ENCODE data around the gene FRMPD1.
A peak's percentile ranks its signal among the peaks of the same experiment; 100 is the strongest.
"Not testable (repeated sequence)": the region's sequence is repeated elsewhere in the genome, so short reads cannot be mapped to it uniquely, and the experiment has no call there.

Gene FRMPD1, protein sequence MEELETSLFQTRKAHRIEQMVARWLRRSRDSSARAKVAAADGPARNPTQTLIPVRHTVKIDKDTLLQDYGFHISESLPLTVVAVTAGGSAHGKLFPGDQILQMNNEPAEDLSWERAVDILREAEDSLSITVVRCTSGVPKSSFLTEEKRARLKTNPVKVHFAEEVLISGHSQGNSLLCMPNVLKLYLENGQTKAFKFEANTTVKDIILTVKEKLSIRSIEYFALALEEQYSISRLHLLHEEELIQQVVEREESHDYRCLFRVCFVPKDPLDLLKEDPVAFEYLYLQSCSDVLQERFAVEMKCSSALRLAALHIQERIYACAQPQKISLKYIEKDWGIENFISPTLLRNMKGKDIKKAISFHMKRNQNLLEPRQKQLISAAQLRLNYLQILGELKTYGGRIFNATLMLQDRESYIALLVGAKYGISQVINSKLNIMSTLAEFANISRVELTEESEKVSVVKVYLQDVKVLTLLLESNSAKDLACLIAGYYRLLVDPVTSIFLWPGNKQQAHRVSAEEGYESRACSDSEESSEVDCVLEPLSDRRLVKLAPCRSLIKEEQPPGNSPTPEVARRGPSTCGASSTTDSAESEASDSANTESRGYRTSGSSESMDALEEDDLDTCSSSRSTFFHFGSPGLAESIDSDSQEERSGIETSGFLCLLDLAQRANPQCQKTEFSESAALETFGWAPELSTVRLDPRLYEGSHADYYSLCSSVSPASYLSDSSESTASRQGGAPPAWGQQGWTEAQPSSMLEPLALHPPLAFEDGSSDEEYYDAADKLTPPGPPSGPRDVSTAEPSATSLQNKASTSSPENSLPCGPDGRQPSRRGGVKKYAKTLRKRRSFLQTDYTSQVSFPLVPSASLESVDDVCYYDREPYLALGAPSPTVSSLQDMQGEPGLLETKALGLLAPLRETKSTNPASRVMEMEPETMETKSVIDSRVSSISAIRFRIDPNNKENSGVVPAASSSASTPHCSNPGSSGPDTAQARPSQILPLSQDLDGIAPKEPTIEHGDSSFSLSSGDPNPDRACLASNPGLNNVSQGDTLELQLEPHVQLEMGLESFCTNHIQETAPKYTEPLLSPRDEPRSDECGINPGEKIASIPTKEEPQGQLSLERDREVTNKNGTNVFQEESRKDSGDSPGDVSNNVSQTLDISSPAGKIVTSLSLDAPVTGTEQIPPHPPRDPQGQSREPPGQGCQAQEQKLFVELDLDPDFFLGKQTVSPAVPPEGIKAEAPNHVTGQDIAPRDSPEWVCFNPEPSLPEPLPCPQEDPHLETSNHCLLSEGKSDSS (N-terminal part only)

GRCh38 chr9:37650873-37651768 lies at the start of gene FRMPD1:
Gene FRMPD1 (plus strand): TSS chr9:37650954. CDS start chr9:37692642, 41,688 bp downstream.
- DNase-seq: peak; percentile 80

GRCh38 chr9:37602061-37602460 lies 48.7 kb upstream of the FRMPD1 start:
- DNase-seq: not testable (repeated sequence)

GRCh38 chr9:37602817-37603216 lies 47.9 kb upstream of the FRMPD1 start:
- peak; percentile 93 for DNase-seq

DNA sequence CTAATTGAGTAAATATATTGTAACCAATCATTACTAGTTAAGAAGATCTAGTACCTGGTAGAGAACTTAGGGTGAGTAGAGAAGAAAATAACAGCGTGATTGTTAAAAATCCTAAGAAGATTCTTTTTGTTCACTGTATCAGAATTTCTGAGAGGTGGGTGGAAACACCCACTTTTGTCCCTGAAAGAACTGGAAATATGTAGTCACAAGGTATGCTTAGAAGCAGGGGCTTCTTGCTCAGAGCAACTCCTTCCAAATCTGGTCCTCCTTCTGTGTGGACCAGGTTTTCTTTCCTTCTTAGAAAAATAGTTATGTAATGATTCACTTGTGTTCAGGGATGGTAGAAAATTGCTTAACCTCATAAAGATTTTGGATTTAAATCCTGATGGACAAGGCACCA lies 46.5 kb upstream of the FRMPD1 start:
- DNase-seq: no peak

- no peak for DNase-seq
Measured at GRCh38 chr9:37608250-37608649, 42.5 kb upstream of the FRMPD1 start.

- DNase-seq: no peak
Measured at GRCh38 chr9:37609735-37610397, 40.9 kb upstream of the FRMPD1 start.

GRCh38 chr9:37611014-37611413 lies 39.7 kb upstream of the FRMPD1 start:
- DNase-seq: no peak

- no peak for DNase-seq
Measured at GRCh38 chr9:37611961-37612360, 38.8 kb upstream of the FRMPD1 start.

DNA sequence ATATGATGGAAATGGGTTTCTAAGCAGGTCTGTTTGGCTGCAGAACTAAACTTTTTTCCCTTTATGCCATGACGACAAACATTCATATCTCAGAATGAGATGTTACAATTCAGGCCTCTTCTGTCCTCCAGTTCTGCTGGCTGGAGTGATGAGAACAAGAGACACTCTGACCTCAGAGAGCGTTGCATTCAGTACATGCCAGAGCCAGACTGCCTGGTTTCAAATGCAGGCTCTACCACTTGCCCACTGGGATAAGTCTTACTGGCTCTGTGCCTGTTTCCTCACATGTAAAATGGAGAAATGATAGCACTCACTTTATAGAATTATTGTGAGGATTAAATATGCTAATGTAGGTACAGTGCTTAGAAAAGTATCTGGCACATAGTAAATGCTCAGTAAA lies 33.6 kb upstream of the FRMPD1 start:
- DNase-seq: no peak

DNA sequence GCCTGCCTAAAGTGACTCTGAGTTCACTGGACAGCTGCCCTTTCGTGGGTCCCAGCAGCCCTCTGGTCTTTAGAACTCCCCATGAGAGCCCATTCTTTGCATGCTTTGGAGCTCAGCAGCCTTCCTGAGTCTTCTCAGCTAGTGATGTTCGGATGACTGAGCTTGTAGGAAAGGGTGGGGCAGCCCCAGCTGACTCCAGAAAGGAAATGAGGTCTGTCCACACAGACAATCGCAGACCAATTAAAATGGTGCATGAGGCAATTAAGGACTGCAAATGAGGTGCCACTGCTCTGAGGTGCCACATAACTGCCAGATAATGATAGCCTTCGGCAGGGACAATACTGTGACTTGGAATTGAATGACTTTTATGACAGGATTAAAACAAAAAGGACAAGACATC lies 32.9 kb upstream of the FRMPD1 start:
- DNase-seq: no peak

GRCh38 chr9:37618817-37619216 lies 31.9 kb upstream of the FRMPD1 start:
- no peak for DNase-seq

DNA sequence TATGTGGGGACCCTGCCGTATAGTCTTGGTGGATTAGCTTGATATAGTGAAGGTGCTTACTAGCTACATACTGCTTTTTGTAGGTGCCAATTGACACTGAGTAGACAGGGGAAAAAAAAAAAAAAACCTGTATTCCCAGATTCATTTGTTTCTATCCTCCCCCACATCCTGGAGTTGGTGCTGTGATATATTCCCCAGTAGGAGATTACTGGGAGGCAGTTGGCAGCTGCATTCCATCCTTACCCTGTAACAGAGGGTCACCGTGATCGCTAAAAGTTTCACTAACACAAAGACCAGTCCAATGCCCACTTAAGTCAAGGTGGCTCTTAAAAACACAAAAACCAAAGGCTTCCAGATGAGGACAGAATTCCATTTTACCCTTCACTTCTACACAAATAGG lies 30.9 kb upstream of the FRMPD1 start:
- DNase-seq: no peak

- DNase-seq: no peak
Measured at GRCh38 chr9:37620396-37620795, 30.4 kb upstream of the FRMPD1 start.

GRCh38 chr9:37621273-37622121 lies 29.3 kb upstream of the FRMPD1 start:
- DNase-seq: no peak

DNA sequence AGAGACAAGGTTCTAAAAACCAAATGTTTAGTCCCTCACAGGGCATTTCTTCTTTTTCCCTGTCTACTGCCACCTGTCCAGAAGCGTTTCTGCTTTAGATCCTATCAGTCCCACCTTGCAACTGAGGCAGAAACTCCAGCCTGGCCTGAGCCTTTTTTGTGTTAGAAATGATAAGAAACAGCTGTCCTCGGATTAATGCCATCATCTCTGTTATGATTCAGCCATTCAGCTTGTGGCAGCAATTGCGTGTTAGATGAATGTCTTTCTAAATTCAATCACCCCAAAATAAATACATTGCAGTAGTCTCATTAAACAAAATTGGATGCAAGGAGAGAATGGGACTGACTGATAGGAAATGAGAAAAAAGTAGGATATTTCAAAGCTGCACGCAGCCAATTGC lies 28.3 kb upstream of the FRMPD1 start:
- DNase-seq: no peak

DNA sequence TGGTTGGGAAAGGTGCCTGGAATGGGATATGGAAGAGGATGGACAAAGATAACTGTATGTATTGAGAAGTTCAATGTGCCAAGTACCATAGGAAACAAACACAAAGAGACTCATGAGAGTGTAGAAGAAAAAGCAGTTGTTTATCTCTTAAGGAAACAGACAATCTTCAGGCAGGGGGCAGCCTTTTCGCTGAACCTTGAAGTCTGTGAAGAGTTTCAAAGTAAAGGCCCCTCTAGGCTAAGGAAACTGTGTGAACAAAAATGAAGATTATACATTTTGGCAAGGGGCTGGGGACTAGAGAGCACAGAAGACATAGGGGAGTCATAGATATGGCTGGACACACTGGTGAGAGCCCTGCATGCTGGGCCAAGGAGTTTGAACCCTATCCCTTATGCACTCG lies 27.5 kb upstream of the FRMPD1 start:
- no peak for DNase-seq

DNA sequence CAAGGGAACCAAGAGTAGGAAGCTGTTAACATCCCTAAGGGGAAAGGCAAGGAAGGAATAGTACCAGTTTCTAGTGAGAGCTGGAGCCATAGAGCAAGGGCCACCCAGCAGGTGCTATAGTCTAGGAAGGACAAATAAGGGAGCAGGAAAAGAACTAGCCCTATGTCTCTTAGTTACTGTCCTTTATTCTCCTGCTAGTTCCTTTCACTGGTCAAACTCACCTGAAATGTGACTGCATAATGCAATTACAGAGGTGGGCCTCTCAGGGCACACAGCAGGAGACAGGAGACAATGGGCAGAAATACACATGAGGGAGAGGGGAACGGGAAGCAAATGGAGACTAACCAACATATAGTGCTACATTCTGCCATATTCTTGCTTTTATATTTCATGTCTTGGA lies 26.7 kb upstream of the FRMPD1 start:
- no peak for DNase-seq

GRCh38 chr9:37625036-37625757 lies 25.6 kb upstream of the FRMPD1 start:
- DNase-seq: no peak

GRCh38 chr9:37625758-37626147 lies 25.0 kb upstream of the FRMPD1 start:
- DNase-seq: no peak
